WTC11 (cell line): ENCODE data around the gene HOXB1. TPM values are rescaled to one million over a fixed set of nuclear protein-coding genes. Genes with fewer than 3 reads are reported as not detected.

Experiments
- ATAC-seq: fragments of 200-7000 bp; cut with Tn5 transposase; 2 replicates; pipeline ENCODE4 v1.10.0; 2021; ENCODE audit warnings: mild to moderate bottlenecking, moderate library complexity
- CTCF ChIA-PET: fragments of 300-600 bp; sonication (Branson Sonifier 250); formaldehyde crosslinking; loops from one replicate; lab custom pipeline; 2021; ENCODE audit warnings: antibody characterized with exemption; lab: Charles Lee
- POLR2A ChIA-PET: fragments of 350-600 bp; sonication (Branson Sonifier 250); formaldehyde crosslinking; loops from one replicate; lab custom pipeline; 2021; ENCODE audit warnings: antibody characterized with exemption; lab: Charles Lee
- DNase-seq: peaks from one replicate; pipeline ENCODE4 v3.0.0; 2021; ENCODE audit warnings: low spot score
- H3K27ac Mint-ChIP-seq: 2 replicates; pipeline ENCODE4 v1.8.0; 2021; ENCODE audit warnings: mixed read lengths
- H3K27me3 Mint-ChIP-seq: 2 replicates; pipeline ENCODE4 v1.8.0; 2021; ENCODE audit warnings: low read depth, mild to moderate bottlenecking, moderate library complexity, mixed read lengths
- H3K36me3 Mint-ChIP-seq: 2 replicates; pipeline ENCODE4 v1.8.0; 2021; ENCODE audit warnings: mixed read lengths
- H3K4me1 Mint-ChIP-seq: 2 replicates; pipeline ENCODE4 v1.8.0; 2022; ENCODE audit warnings: mixed read lengths
- H3K4me3 Mint-ChIP-seq: 2 replicates; pipeline ENCODE4 v1.8.0; 2021; ENCODE audit warnings: mild to moderate bottlenecking, moderate library complexity, mixed read lengths
- H3K9me3 Mint-ChIP-seq: 2 replicates; pipeline ENCODE4 v1.8.0; 2021; ENCODE audit warnings: mixed read lengths
- EMX1 ChIP-seq: fragments of 250-450 bp; sonication (Bioruptor Pico); IDR thresholded peaks from 2 replicates; pipeline ENCODE4 v1.8.0; 2021; ENCODE audit warnings: mild to moderate bottlenecking
- FOXP1 ChIP-seq: sonication (generic); formaldehyde crosslinking; IDR thresholded peaks from 2 replicates; pipeline ENCODE4 v1.8.0; 2022; ENCODE audit warnings: missing genetic modification reagents, mild to moderate bottlenecking, moderate library complexity, borderline replicate concordance
- NFYB ChIP-seq: sonication (generic); formaldehyde crosslinking; conservative IDR thresholded peaks from 2 replicates; pipeline ENCODE4 v1.8.0; 2022; ENCODE audit warnings: low read depth, missing genetic modification reagents
- NR2C2 ChIP-seq: sonication (generic); formaldehyde crosslinking; IDR thresholded peaks from 2 replicates; pipeline ENCODE4 v1.8.0; 2022; ENCODE audit warnings: mild to moderate bottlenecking, missing genetic modification reagents
- SP1 ChIP-seq: sonication (generic); formaldehyde crosslinking; conservative IDR thresholded peaks from 2 replicates; pipeline ENCODE4 v1.8.1; 2022; ENCODE audit warnings: missing genetic modification reagents
- TCF7 ChIP-seq: sonication (generic); formaldehyde crosslinking; IDR thresholded peaks from 2 replicates; pipeline ENCODE4 v1.8.0; 2022; ENCODE audit warnings: mild to moderate bottlenecking, low read depth, missing genetic modification reagents, moderate library complexity
- TEAD1 ChIP-seq: sonication (generic); formaldehyde crosslinking; IDR thresholded peaks from 2 replicates; pipeline ENCODE4 v1.8.0; 2022; ENCODE audit warnings: mild to moderate bottlenecking, missing genetic modification reagents
- ZNF317 ChIP-seq: sonication (generic); formaldehyde crosslinking; IDR thresholded peaks from 2 replicates; pipeline ENCODE4 v1.8.1; 2023; ENCODE audit warnings: low read depth, mild to moderate bottlenecking, moderate library complexity, missing genetic modification reagents, borderline replicate concordance
- ZNF671 ChIP-seq: fragments of 250-450 bp; sonication (Bioruptor Pico); IDR thresholded peaks from 2 replicates; pipeline ENCODE4 v1.8.0; 2021; ENCODE audit warnings: mild to moderate bottlenecking
- total RNA-seq: library from RNA; stranded (reverse); gene quantifications from 3 replicates; pipeline ENCODE4 v1.2.3, GENCODE V29; 2021
- TF ChIP-seq, protein P1 (sequence below): sonication (generic); formaldehyde crosslinking; IDR thresholded peaks from 2 replicates; pipeline ENCODE4 v1.8.1; 2023; ENCODE audit warnings: mild to moderate bottlenecking, missing genetic modification reagents, moderate library complexity
- TF ChIP-seq, protein P2 (sequence below): sonication (generic); formaldehyde crosslinking; conservative IDR thresholded peaks from 2 replicates; pipeline ENCODE4 v1.8.1; 2022; ENCODE audit warnings: mild to moderate bottlenecking, missing genetic modification reagents
- TF ChIP-seq, protein P3 (sequence below): fragments of 250-450 bp; sonication (Bioruptor Pico); IDR thresholded peaks from 2 replicates; pipeline ENCODE4 v1.9.0; 2021; ENCODE audit warnings: moderate library complexity, mild to moderate bottlenecking, inconsistent platforms, borderline replicate concordance
- TF ChIP-seq, protein P4 (sequence below): sonication (generic); formaldehyde crosslinking; IDR thresholded peaks from 2 replicates; pipeline ENCODE4 v1.8.0; 2022; ENCODE audit warnings: missing genetic modification reagents
- TF ChIP-seq, protein P5 (sequence below): fragments of 200-600 bp; IDR thresholded peaks from 2 replicates; pipeline ENCODE4 v1.8.0; 2022; ENCODE audit warnings: antibody characterized with exemption
- TF ChIP-seq, protein P6 (sequence below): sonication (generic); formaldehyde crosslinking; IDR thresholded peaks from 2 replicates; pipeline ENCODE4 v1.8.1; 2023; ENCODE audit warnings: mild to moderate bottlenecking, missing genetic modification reagents, borderline replicate concordance
- TF ChIP-seq, protein P7 (sequence below): fragments of 250-450 bp; sonication (Bioruptor Pico); IDR thresholded peaks from 2 replicates; pipeline ENCODE4 v2.1.2; 2022; ENCODE audit warnings: mild to moderate bottlenecking, moderate library complexity
- TF ChIP-seq, protein P8 (sequence below): sonication (generic); formaldehyde crosslinking; IDR thresholded peaks from 2 replicates; pipeline ENCODE4 v1.8.1; 2022; ENCODE audit warnings: mild to moderate bottlenecking, missing genetic modification reagents, moderate library complexity, borderline replicate concordance

Gene HOXB1
- total RNA-seq, 1 experiment from 2014 or later = 0.63 TPM

DNA sequence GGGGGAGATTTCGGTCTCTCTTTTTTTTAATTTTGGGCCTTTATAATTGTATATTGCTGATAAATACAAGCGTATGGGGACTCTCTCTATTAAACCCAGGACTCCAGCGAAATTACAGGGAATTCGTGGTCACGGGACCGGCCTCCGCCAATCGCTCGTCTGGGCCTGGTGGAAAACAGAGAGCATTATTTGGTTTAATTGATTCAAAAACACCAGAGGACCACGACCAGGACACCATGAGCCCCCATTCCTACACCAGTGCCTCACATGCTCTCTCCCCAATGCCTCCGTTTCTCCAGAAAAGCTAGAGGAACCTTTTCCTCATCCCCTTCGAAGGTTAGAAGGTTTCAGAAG is 14.2 kb upstream of the HOXB1 start, which contains the start of gene HOXB2:
Gene HOXB2, minus strand, starts transcription at position 88 of the 354 bp plus-strand sequence. CDS start 198 bp downstream, outside the sequence.
- H3K36me3 Mint-ChIP-seq = no peaks in the 10 kb centered on the region
- peak within 1 kb of the TSS; percentile 69 for H3K4me3 Mint-ChIP-seq
- POLR2A ChIA-PET = no interaction called here
- H3K4me1 Mint-ChIP-seq = peaks cover 80% of the 10 kb centered on the region
- TF ChIP-seq, protein P1, sequence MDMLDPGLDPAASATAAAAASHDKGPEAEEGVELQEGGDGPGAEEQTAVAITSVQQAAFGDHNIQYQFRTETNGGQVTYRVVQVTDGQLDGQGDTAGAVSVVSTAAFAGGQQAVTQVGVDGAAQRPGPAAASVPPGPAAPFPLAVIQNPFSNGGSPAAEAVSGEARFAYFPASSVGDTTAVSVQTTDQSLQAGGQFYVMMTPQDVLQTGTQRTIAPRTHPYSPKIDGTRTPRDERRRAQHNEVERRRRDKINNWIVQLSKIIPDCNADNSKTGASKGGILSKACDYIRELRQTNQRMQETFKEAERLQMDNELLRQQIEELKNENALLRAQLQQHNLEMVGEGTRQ (CRISPR knock-in tag) = peak; percentile 41; the same call in 1 of the 2 replicates
- TF ChIP-seq, protein P2, sequence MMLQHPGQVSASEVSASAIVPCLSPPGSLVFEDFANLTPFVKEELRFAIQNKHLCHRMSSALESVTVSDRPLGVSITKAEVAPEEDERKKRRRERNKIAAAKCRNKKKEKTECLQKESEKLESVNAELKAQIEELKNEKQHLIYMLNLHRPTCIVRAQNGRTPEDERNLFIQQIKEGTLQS (CRISPR knock-in tag) = no peak
- no peak for TF ChIP-seq ZNF671 (CRISPR knock-in tag)
- TF ChIP-seq, protein P3, sequence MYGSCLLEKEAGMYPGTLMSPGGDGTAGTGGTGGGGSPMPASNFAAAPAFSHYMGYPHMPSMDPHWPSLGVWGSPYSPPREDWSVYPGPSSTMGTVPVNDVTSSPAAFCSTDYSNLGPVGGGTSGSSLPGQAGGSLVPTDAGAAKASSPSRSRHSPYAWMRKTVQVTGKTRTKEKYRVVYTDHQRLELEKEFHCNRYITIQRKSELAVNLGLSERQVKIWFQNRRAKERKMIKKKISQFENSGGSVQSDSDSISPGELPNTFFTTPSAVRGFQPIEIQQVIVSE = no peak
- TF ChIP-seq, protein P4, sequence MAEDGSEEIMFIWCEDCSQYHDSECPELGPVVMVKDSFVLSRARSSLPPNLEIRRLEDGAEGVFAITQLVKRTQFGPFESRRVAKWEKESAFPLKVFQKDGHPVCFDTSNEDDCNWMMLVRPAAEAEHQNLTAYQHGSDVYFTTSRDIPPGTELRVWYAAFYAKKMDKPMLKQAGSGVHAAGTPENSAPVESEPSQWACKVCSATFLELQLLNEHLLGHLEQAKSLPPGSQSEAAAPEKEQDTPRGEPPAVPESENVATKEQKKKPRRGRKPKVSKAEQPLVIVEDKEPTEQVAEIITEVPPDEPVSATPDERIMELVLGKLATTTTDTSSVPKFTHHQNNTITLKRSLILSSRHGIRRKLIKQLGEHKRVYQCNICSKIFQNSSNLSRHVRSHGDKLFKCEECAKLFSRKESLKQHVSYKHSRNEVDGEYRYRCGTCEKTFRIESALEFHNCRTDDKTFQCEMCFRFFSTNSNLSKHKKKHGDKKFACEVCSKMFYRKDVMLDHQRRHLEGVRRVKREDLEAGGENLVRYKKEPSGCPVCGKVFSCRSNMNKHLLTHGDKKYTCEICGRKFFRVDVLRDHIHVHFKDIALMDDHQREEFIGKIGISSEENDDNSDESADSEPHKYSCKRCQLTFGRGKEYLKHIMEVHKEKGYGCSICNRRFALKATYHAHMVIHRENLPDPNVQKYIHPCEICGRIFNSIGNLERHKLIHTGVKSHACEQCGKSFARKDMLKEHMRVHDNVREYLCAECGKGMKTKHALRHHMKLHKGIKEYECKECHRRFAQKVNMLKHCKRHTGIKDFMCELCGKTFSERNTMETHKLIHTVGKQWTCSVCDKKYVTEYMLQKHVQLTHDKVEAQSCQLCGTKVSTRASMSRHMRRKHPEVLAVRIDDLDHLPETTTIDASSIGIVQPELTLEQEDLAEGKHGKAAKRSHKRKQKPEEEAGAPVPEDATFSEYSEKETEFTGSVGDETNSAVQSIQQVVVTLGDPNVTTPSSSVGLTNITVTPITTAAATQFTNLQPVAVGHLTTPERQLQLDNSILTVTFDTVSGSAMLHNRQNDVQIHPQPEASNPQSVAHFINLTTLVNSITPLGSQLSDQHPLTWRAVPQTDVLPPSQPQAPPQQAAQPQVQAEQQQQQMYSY = no peak
- TF ChIP-seq SP1 (CRISPR knock-in tag) = no peak
- peak; percentile 55; the same call in 1 of the 2 replicates for TF ChIP-seq NFYB
- CTCF ChIA-PET = no interaction called here
- DNase-seq = no peak
- no peaks in the 10 kb centered on the region for H3K9me3 Mint-ChIP-seq
- ATAC-seq = no peak
- no peak within 1 kb of the TSS for H3K27ac Mint-ChIP-seq
- peaks cover 99% of the 10 kb centered on the region; the same call in 1 of the 2 replicates for H3K27me3 Mint-ChIP-seq

DNA sequence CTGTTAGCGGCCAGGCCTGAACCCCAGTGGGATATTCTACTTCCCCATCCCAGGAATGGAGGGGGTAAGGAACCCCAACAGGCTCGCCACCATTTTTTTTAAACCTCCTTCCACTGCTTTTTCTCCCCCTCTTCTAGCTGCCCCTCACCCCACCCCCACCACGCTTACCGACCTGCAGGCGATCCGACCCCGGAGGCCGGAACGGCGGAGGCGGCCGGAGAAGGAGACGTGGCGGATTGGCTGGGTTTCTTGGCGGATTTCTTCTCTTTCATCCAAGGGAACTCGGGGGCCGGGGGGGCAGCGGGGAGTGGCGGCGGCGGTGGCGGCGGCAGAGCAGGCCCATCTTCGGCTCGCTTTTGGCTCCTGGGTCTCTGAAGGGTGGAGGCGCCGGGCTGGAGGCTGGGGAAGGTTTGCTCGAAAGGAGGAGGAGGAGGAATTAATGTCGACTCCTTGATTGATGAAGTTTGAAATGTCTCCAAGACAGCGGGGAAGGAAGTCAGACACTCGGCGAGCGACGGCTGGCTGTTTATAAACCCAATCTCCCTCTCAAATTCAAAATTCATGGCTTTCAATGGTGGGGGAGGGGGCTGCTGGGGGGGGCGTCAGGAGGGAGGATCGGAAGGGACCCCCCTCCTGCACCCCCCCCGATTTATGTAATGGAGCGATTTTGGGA is 13.7 kb upstream of the HOXB1 start:
- Mint-ChIP-seq H3K4me3 (peak overlapping the region; percentile 69), H3K4me1 (peaks cover 78% of the 10 kb centered on the region), H3K9me3 (no peaks in the 10 kb centered on the region), H3K27me3 (peaks cover 99% of the 10 kb centered on the region; the same call in 1 of the 2 replicates), H3K27ac (no peak overlapping the region), H3K36me3 (no peaks in the 10 kb centered on the region)
- ChIA-PET POLR2A (no interaction called here), CTCF (interaction anchor here (0.5 to 0.9 kb wide), 2 partner anchors 19 to 28 kb away, joined by 3 read pairs; no protein-coding TSS in a partner anchor)
- ATAC-seq = no peak
- DNase-seq = peak; percentile 70
- TF ChIP-seq EMX1 (CRISPR knock-in tag) (no peak), FOXP1 (no peak), NR2C2 (CRISPR knock-in tag) (no peak), TEAD1 (no peak), TCF7 (CRISPR knock-in tag) (no peak), ZNF317 (CRISPR knock-in tag) (no peak)
- TF ChIP-seq, protein P1 (CRISPR knock-in tag) = no peak
- TF ChIP-seq, protein P5, sequence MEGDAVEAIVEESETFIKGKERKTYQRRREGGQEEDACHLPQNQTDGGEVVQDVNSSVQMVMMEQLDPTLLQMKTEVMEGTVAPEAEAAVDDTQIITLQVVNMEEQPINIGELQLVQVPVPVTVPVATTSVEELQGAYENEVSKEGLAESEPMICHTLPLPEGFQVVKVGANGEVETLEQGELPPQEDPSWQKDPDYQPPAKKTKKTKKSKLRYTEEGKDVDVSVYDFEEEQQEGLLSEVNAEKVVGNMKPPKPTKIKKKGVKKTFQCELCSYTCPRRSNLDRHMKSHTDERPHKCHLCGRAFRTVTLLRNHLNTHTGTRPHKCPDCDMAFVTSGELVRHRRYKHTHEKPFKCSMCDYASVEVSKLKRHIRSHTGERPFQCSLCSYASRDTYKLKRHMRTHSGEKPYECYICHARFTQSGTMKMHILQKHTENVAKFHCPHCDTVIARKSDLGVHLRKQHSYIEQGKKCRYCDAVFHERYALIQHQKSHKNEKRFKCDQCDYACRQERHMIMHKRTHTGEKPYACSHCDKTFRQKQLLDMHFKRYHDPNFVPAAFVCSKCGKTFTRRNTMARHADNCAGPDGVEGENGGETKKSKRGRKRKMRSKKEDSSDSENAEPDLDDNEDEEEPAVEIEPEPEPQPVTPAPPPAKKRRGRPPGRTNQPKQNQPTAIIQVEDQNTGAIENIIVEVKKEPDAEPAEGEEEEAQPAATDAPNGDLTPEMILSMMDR = no peak
- TF ChIP-seq, protein P6, sequence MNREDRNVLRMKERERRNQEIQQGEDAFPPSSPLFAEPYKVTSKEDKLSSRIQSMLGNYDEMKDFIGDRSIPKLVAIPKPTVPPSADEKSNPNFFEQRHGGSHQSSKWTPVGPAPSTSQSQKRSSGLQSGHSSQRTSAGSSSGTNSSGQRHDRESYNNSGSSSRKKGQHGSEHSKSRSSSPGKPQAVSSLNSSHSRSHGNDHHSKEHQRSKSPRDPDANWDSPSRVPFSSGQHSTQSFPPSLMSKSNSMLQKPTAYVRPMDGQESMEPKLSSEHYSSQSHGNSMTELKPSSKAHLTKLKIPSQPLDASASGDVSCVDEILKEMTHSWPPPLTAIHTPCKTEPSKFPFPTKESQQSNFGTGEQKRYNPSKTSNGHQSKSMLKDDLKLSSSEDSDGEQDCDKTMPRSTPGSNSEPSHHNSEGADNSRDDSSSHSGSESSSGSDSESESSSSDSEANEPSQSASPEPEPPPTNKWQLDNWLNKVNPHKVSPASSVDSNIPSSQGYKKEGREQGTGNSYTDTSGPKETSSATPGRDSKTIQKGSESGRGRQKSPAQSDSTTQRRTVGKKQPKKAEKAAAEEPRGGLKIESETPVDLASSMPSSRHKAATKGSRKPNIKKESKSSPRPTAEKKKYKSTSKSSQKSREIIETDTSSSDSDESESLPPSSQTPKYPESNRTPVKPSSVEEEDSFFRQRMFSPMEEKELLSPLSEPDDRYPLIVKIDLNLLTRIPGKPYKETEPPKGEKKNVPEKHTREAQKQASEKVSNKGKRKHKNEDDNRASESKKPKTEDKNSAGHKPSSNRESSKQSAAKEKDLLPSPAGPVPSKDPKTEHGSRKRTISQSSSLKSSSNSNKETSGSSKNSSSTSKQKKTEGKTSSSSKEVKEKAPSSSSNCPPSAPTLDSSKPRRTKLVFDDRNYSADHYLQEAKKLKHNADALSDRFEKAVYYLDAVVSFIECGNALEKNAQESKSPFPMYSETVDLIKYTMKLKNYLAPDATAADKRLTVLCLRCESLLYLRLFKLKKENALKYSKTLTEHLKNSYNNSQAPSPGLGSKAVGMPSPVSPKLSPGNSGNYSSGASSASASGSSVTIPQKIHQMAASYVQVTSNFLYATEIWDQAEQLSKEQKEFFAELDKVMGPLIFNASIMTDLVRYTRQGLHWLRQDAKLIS (CRISPR knock-in tag) = no peak
- TF ChIP-seq, protein P7, sequence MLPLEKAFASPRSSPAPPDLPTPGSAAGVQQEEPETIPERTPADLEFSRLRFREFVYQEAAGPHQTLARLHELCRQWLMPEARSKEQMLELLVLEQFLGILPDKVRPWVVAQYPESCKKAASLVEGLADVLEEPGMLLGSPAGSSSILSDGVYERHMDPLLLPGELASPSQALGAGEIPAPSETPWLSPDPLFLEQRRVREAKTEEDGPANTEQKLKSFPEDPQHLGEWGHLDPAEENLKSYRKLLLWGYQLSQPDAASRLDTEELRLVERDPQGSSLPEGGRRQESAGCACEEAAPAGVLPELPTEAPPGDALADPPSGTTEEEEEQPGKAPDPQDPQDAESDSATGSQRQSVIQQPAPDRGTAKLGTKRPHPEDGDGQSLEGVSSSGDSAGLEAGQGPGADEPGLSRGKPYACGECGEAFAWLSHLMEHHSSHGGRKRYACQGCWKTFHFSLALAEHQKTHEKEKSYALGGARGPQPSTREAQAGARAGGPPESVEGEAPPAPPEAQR (CRISPR knock-in tag) = no peak
- TF ChIP-seq, protein P8, sequence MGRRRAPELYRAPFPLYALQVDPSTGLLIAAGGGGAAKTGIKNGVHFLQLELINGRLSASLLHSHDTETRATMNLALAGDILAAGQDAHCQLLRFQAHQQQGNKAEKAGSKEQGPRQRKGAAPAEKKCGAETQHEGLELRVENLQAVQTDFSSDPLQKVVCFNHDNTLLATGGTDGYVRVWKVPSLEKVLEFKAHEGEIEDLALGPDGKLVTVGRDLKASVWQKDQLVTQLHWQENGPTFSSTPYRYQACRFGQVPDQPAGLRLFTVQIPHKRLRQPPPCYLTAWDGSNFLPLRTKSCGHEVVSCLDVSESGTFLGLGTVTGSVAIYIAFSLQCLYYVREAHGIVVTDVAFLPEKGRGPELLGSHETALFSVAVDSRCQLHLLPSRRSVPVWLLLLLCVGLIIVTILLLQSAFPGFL = no peak
